Activated T-cell treated with anti-CD3 and anti-CD28 coated beads, Interleukin-2, amount 50 U/mL, for 48 hours (primary cell): ENCODE data around the gene NATD1.

Experiments
- DNase-seq, 2 experiments: peaks; one replicate each; pipeline ENCODE4 v3.0.0-alpha.2; 2020

Gene NATD1, protein sequence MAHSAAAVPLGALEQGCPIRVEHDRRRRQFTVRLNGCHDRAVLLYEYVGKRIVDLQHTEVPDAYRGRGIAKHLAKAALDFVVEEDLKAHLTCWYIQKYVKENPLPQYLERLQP

GRCh38 chr17:21252796-21253645 is at the start of gene NATD1:
Gene NATD1, minus strand, starts transcription at chr17:21253410. Its CDS starts 146 bp downstream, at chr17:21253264.
- DNase-seq: peak; percentile 77 to 81

- DNase-seq: no peak
Measured at GRCh38 chr17:21301593-21302550, 48.7 kb upstream of the NATD1 start.

GRCh38 chr17:21300601-21301571 is 47.7 kb upstream of the NATD1 start:
- no peak for DNase-seq

DNA sequence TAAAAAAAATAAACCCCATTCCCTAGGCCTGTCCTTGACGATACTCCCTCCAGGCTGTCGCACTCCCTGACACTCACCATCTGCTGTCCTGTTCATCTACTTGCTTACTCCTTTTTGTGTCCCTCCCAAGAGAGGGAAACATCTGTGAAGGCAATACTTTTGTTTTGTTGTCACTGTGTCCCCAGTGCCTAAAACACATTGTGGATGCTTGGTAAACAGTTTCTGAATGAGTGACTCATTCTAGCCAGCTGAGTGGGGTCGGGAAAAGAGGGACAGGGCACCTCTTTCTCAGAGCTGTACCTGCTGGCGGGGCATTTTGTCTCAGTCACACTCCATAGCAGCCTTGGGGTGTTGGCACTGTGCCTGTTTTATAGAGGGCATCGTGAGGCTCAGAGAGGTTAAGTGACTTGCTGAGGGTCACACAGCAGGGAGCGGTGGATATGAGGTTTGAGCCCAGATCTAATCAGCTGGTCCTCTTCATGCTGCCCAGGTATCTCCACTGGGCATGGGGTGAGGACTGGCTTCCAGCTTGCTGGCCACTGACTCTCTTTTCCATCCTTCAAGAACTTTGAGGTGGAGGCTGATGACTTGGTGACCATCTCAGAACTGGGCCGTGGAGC is 46.9 kb upstream of the NATD1 start:
- DNase-seq: no peak

GRCh38 chr17:21298983-21299519 is 45.8 kb upstream of the NATD1 start:
- DNase-seq: no peak

DNA sequence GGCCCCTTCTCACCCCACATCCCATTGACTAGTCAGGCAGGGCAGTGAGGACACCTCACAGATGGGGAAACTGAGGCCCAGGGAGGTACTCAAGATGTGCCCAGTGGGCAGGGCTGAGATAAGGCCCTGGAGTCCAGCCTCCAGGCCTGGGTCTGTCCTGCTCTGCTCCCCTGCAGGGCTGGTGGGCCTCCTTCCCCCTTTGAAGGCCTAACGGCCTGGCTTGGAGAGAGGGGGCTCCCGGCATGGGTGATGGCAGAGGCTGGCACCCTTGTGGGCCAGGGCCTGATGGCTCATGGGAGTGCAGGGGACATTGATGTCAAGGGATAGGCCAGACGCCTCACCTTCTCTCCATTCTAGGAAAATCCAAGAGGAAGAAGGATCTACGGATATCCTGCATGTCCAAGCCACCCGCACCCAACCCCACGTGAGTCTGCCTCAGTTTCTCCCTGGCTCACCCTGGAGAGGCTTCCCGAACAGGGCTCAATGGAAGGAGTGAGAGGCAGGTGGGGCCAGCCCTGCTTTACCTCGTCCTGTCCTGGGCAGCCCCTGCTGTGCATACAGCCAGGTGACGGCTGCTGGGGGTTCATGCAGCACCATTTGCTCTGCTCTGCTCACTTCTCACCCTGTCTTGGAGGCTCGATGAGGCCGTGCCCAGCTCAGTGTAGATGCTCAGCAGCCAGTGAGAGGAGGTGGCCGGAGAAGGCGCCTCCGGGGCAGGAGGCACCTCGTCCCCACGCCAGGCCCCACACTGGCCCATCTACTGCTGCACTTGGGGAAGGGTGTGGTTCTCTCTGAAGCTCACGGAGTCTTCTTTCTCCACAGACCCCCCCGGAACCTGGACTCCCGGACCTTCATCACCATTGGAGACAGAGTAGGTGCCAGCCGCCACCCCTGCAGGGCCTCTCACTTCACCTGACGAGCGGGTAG is 45.1 kb upstream of the NATD1 start:
- DNase-seq: no peak

GRCh38 chr17:21297597-21297996 is 44.4 kb upstream of the NATD1 start:
- no peak for DNase-seq

DNA sequence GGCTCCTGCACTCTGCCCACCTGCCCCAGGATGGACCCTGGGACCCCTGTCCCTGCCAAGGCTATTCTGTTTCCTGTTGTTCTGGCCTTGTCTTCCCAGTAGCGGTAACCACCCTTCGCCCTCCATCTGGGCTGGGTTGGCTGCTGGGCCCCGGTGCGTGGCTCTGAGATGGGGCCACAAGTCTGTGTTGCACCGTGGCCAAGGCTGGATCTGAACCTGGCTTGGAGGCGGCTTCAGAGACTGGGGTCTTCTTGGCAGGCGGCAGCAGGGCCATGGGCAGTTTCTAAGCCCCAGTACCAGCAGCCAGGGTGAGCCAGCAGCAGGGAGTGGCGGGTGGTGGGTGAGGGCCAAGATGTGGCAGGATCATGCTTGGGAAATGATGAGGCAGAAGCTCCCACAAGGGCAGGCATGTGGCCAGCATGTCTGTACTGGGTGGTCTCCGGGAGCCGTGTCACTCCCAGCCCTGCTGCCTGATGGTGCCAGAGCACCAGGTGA is 43.9 kb upstream of the NATD1 start:
- DNase-seq: no peak

DNA sequence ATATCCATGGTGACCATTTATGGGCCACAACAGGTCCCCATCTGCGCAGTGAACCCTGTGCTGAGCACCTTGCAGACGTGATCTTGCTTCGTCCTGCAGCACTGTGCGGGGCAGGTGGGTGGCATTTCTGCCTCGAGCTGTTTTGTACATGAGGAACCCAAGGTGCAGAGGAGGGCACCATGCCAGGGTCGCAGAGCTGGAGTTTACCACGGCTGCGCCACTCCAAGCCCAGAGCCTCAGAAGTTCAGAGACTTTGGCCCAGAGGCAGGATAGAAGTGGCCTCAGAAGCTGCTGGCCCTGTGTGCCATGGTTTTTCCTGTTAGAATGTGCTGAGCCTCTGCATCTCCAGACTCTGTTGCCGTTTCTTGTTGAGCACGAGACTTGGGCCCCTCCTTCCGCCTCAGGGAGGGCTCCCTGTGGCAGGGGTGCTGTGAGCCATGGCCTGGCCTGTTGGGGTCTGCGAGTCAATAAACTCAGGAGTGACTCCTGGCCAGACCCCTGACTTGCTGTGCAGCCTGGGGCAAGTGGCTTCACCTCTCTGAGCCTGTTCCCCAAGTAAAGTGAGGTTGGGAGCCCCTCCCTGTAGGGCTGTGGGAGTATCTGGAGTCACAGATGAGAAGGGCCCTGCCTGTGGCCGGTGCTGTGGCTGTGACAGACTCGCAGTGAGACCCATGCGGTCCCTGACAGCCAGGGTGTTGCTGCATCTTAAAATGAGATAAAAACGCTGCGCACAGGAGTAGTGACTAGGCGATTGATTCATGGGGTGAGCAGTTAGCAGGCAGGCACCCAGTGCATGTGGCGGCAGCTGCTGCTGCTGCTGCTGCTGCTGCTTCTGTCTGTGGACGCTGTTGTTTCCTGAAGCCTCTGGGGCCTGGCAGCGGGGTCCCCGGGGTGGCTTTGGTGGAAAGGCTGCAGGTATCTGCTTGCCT is 43.2 kb upstream of the NATD1 start:
- no peak for DNase-seq

DNA sequence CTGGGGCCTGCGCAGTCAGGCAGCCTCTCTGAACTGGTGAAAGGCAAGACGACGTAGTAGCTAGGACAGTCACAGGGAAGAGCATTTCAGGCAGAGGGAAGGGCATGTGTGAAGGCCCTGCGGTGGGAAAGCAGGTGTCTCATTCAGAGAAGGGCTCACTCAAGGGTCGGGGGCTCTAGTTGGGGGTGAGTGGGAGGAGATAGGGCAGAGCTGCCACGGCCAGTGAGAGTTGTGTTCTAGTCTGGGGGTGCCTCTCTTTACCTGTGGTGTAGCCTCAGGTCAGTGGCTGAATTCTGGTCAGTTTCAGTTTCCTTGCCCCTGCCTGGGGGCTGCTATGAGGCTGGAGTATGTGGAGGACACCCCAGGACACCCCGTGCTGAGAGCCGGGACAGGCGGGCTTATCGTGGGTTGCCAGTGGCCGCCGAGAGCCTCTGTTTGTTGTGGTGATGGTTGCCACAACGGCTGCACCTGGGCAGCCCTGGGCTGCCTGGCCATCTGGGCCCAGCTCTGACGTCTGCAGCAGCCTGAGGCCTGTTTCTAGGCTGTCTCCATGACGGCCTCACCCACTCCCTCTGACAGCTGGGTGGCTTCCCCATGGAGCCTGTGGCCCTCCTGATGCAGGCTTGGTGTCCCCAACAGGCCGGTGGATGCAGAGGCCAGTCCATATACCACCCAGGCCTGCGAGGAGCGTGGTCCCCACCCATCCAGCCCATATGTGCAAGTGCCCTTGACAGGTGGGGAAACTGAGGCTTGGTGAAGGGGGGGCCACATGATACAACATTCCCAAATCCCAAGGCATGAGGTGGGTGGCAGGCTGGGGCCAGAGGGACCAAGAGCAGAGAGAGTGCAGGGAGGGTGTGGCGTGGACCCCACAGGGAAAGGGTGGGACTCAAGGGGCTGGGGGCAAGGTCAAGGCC is 42.1 kb upstream of the NATD1 start:
- DNase-seq: no peak

GRCh38 chr17:21294321-21295035 is 41.3 kb upstream of the NATD1 start:
- DNase-seq: no peak

- DNase-seq: no peak
Measured at GRCh38 chr17:21293831-21294210, 40.6 kb upstream of the NATD1 start.

GRCh38 chr17:21292867-21293830 is 39.9 kb upstream of the NATD1 start:
- DNase-seq: no peak

GRCh38 chr17:21291862-21292261 is 38.7 kb upstream of the NATD1 start:
- DNase-seq: no peak

GRCh38 chr17:21291357-21291756 is 38.1 kb upstream of the NATD1 start:
- no peak for DNase-seq
